H1 (cell line): ENCODE data around the gene PACSIN2. TPM values are rescaled to one million over a fixed set of nuclear protein-coding genes. Genes with fewer than 3 reads are reported as not detected.

Experiments used
- CTCF ChIA-PET: fragments of 300-600 bp; sonication (Branson Sonifier 250); formaldehyde crosslinking; loops from one replicate; lab custom pipeline; 2021; ENCODE audit not compliant: partially characterized antibody; lab: Charles Lee
- POLR2A ChIA-PET: fragments of 300-600 bp; sonication (Branson Sonifier 250); formaldehyde crosslinking; loops from one replicate; lab custom pipeline; 2021; ENCODE audit warnings: inconsistent platforms; ENCODE audit not compliant: partially characterized antibody; lab: Charles Lee
- DNase-seq, 2 experiments: peaks; one replicate each; pipeline versions ENCODE4 v3.0.0 to v3.0.0-alpha.2; 2010 to 2022; ENCODE audit warnings: low spot score in 2 of 2, low read depth in 1 of 2, mixed read lengths in 1 of 2
- FAIRE-seq: peaks from 2 replicates; lab custom pipeline; 2011; peaks lifted over from hg19 to GRCh38; lab: Jason Lieb, UNC
- H2AFZ ChIP-seq: 2 replicates; pipeline ENCODE4 v1.8.1; 2012; ENCODE audit warnings: low read length, inconsistent platforms
- H2AK5ac ChIP-seq: 2 replicates; pipeline ENCODE4 v1.6.1; 2013; ENCODE audit warnings: low read depth, low read length
- H2BK120ac ChIP-seq: replicated peaks from 2 replicates; pipeline ENCODE3; 2013; ENCODE audit warnings: low read depth, low read length, inconsistent platforms
- H2BK12ac ChIP-seq: 2 replicates; pipeline ENCODE4 v1.6.1; 2013; ENCODE audit warnings: low read depth, low read length
- H2BK15ac ChIP-seq: 2 replicates; pipeline ENCODE4 v1.6.1; 2013; ENCODE audit warnings: low read length
- H2BK20ac ChIP-seq: 2 replicates; pipeline ENCODE4 v1.6.1; 2013; ENCODE audit warnings: low read length
- H2BK5ac ChIP-seq: 2 replicates; pipeline ENCODE4 v1.6.1; 2013; ENCODE audit warnings: low read depth, low read length
- H3K14ac ChIP-seq: 2 replicates; pipeline ENCODE4 v1.6.1; 2013; ENCODE audit warnings: inconsistent platforms; ENCODE audit not compliant: insufficient read length
- H3K18ac ChIP-seq: 2 replicates; pipeline ENCODE4 v1.6.1; 2013; ENCODE audit warnings: low read length; ENCODE audit errors: extremely low read depth
- H3K23ac ChIP-seq: 2 replicates; pipeline ENCODE4 v1.6.1; 2013; ENCODE audit warnings: inconsistent platforms; ENCODE audit not compliant: insufficient read length
- H3K23me2 ChIP-seq: 2 replicates; pipeline ENCODE4 v1.6.1; 2013; ENCODE audit warnings: low read depth, low read length
- H3K27ac ChIP-seq: 2 replicates; pipeline ENCODE4 v1.6.1; 2011; ENCODE audit warnings: low read depth, low read length, inconsistent platforms
- H3K27me3 ChIP-seq, 4 experiments: replicated peaks in 1 of 4; 1 replicate in 1 of 4; 2 replicates in 3 of 4; pipeline versions ENCODE4 v1.6.1 to v1.8.1; 2011 to 2013; ENCODE audit warnings: low read length in 3 of 4, mild to moderate bottlenecking in 3 of 4, inconsistent platforms in 2 of 4, mixed read lengths in 2 of 4, moderate library complexity in 1 of 4; ENCODE audit not compliant: control insufficient read depth in 3 of 4, insufficient read depth in 3 of 4; ENCODE audit errors: extremely low read depth in 1 of 4
- H3K36me3 ChIP-seq, 4 experiments: 2 replicates each; pipeline versions ENCODE4 v1.6.1 to v1.8.1; 2011 to 2013; ENCODE audit warnings: mild to moderate bottlenecking in 4 of 4, low read length in 3 of 4, moderate library complexity in 2 of 4, control low read depth in 1 of 4, inconsistent platforms in 1 of 4; ENCODE audit not compliant: insufficient read depth in 4 of 4, control insufficient read depth in 2 of 4
- H3K4ac ChIP-seq: replicated peaks from 2 replicates; pipeline ENCODE3; 2013; ENCODE audit warnings: low read length, low read depth, mixed read lengths, inconsistent platforms; ENCODE audit not compliant: insufficient read length
- H3K4me1 ChIP-seq, 4 experiments: replicated peaks in 1 of 4; 1 replicate in 1 of 4; 2 replicates in 3 of 4; pipeline versions ENCODE4 v1.6.1 to v1.8.1; 2011 to 2013; ENCODE audit warnings: low read length in 3 of 4, inconsistent platforms in 2 of 4, mixed read lengths in 1 of 4; ENCODE audit not compliant: insufficient read depth in 4 of 4, control insufficient read depth in 3 of 4
- H3K4me2 ChIP-seq, 2 experiments: 2 replicates each; pipeline versions ENCODE4 v1.6.1 to v1.8.1; 2011 to 2013; ENCODE audit warnings: low read depth in 2 of 2, low read length in 2 of 2, control low read depth in 1 of 2, inconsistent platforms in 1 of 2, mild to moderate bottlenecking in 1 of 2; ENCODE audit not compliant: insufficient read depth in 1 of 2
- H3K4me3 ChIP-seq, 4 experiments: fragments of 200-600, 300-600 bp in 1 of 4; sonication (generic), shearing (Covaris generic), sonication (Bioruptor Twin) in 1 of 4; 2 replicates each; pipeline versions ENCODE4 v1.5.1 to v1.8.1; 2011 to 2016; ENCODE audit warnings: low read length in 4 of 4, low read depth in 3 of 4, control low read depth in 2 of 4, inconsistent platforms in 2 of 4, mild to moderate bottlenecking in 2 of 4, mixed read lengths in 1 of 4, moderate library complexity in 1 of 4; ENCODE audit not compliant: insufficient read depth in 2 of 4; ENCODE audit errors: extremely low read depth in 1 of 4
- H3K56ac ChIP-seq: replicated peaks from 2 replicates; pipeline ENCODE3; 2013; ENCODE audit warnings: low read depth, mild to moderate bottlenecking, mixed read lengths, low read length, inconsistent platforms; ENCODE audit not compliant: insufficient read length
- H3K79me1 ChIP-seq: 2 replicates; pipeline ENCODE4 v1.6.1; 2013; ENCODE audit warnings: low read depth, low read length, control low read depth
- H3K79me2 ChIP-seq, 2 experiments: 2 replicates each; pipeline versions ENCODE4 v1.6.1 to v1.8.1; 2012 to 2013; ENCODE audit warnings: low read length in 2 of 2, mild to moderate bottlenecking in 2 of 2, inconsistent platforms in 1 of 2; ENCODE audit not compliant: insufficient read depth in 2 of 2, control insufficient read depth in 1 of 2
- H3K9ac ChIP-seq, 4 experiments: replicated peaks in 1 of 4; 1 replicate in 1 of 4; 2 replicates in 3 of 4; pipeline versions ENCODE4 v1.6.1 to v1.8.1; 2011 to 2013; ENCODE audit warnings: low read depth in 3 of 4, low read length in 3 of 4, control low read depth in 2 of 4, mild to moderate bottlenecking in 2 of 4, moderate library complexity in 2 of 4, inconsistent platforms in 1 of 4; ENCODE audit errors: extremely low read depth in 1 of 4
- H3K9me3 ChIP-seq, 2 experiments: 2 replicates each; pipeline versions ENCODE4 v1.6.1 to v1.8.1; 2012 to 2013; ENCODE audit warnings: mild to moderate bottlenecking in 2 of 2, moderate library complexity in 2 of 2, control low read depth in 1 of 2, inconsistent platforms in 1 of 2, low read depth in 1 of 2, low read length in 1 of 2, mixed read lengths in 1 of 2; ENCODE audit not compliant: insufficient read depth in 2 of 2
- H4K20me1 ChIP-seq, 2 experiments: replicated peaks in 1 of 2; 2 replicates each; pipeline versions ENCODE3 to v1.8.1; 2011 to 2013; ENCODE audit warnings: inconsistent platforms in 2 of 2, low read length in 2 of 2, mild to moderate bottlenecking in 1 of 2; ENCODE audit not compliant: insufficient read depth in 2 of 2, control insufficient read depth in 1 of 2
- H4K5ac ChIP-seq: 2 replicates; pipeline ENCODE4 v1.6.1; 2013; ENCODE audit warnings: low read length, low read depth, mixed read lengths, inconsistent platforms; ENCODE audit not compliant: insufficient read length
- H4K8ac ChIP-seq: 2 replicates; pipeline ENCODE4 v1.8.0; 2013; ENCODE audit warnings: mild to moderate bottlenecking, moderate library complexity, low read length, inconsistent platforms; ENCODE audit not compliant: insufficient read depth; ENCODE audit errors: extremely low read depth
- H4K91ac ChIP-seq: replicated peaks from 2 replicates; pipeline ENCODE3; 2013; ENCODE audit warnings: low read length, mixed read lengths, inconsistent platforms; ENCODE audit not compliant: insufficient read length
- CHD2 ChIP-seq: IDR thresholded peaks from 2 replicates; pipeline ENCODE4 v1.6.1; 2012; ENCODE audit warnings: low read length, improper control_type of control experiment
- EP300 ChIP-seq, 2 experiments: IDR thresholded peaks; 1 replicate in 1 of 2; 2 replicates in 1 of 2; pipeline ENCODE4 v1.6.1; 2011 to 2012; ENCODE audit warnings: low read depth in 2 of 2, low read length in 2 of 2, mild to moderate bottlenecking in 2 of 2, borderline replicate concordance in 1 of 2, inconsistent platforms in 1 of 2, moderate library complexity in 1 of 2
- FOSL1 ChIP-seq: IDR thresholded peaks from 2 replicates; pipeline ENCODE4 v1.6.1; 2011; ENCODE audit warnings: mild to moderate bottlenecking, low read depth, low read length, moderate library complexity; ENCODE audit not compliant: insufficient read depth
- KDM4A ChIP-seq: IDR thresholded peaks from one replicate; pipeline ENCODE4 v1.7.1; 2012; ENCODE audit warnings: low read depth, mild to moderate bottlenecking, moderate library complexity, low read length, inconsistent platforms; ENCODE audit not compliant: severe bottlenecking
- KDM5A ChIP-seq: fragments of 200-600 bp; IDR thresholded peaks from 2 replicates; pipeline ENCODE4 v1.7.1; 2012; ENCODE audit warnings: mild to moderate bottlenecking, low read length, inconsistent platforms, mixed read lengths
- MAFK ChIP-seq: IDR thresholded peaks from 2 replicates; pipeline ENCODE4 v1.6.1; 2012; ENCODE audit warnings: low read depth, mild to moderate bottlenecking, improper control_type of control experiment, low read length
- PHF8 ChIP-seq: fragments of 200-600 bp; sonication (generic); conservative IDR thresholded peaks from 2 replicates; pipeline ENCODE4 v1.7.1; 2012; ENCODE audit warnings: low read depth, mild to moderate bottlenecking, inconsistent platforms, low read length, moderate library complexity
- RFX5 ChIP-seq: IDR thresholded peaks from 2 replicates; pipeline ENCODE4 v1.6.1; 2011; ENCODE audit warnings: low read depth, low read length, improper control_type of control experiment, borderline replicate concordance
- RXRA ChIP-seq: IDR thresholded peaks from 2 replicates; pipeline ENCODE4 v1.6.1; 2011; ENCODE audit warnings: low read depth, mild to moderate bottlenecking, low read length, moderate library complexity; ENCODE audit not compliant: insufficient read depth
- SIX5 ChIP-seq: IDR thresholded peaks from 2 replicates; pipeline ENCODE4 v1.6.1; 2011; ENCODE audit warnings: mild to moderate bottlenecking, low read depth, low read length
- SUZ12 ChIP-seq: fragments of 200-600 bp; sonication (generic); IDR thresholded peaks from 2 replicates; pipeline ENCODE4 v1.6.1; 2012; ENCODE audit warnings: mild to moderate bottlenecking, inconsistent platforms, low read length, moderate library complexity, mixed read lengths
- TAF1 ChIP-seq: IDR thresholded peaks from 2 replicates; pipeline ENCODE4 v1.6.1; 2011; ENCODE audit warnings: mild to moderate bottlenecking, low read depth, low read length
- WGBS, 2 experiments: shearing (Covaris generic) in 1 of 2; methylation state at CpG; one replicate each; pipeline versions ENCODE4 v1.1.6 to v1.1.7; 2013 to 2015; ENCODE audit warnings: low lambda C conversion rate in 2 of 2, mixed read lengths in 2 of 2, inconsistent platforms in 1 of 2, low coverage in 1 of 2, missing lambda C conversion rate in 1 of 2; ENCODE audit not compliant: insufficient replicate concordance in 2 of 2, insufficient coverage in 1 of 2, insufficient read length in 1 of 2; ENCODE audit errors: extremely low coverage in 1 of 2, missing lambda C conversion rate in 1 of 2; 5-methylcytosine and 5-hydroxymethylcytosine counted together
- polyA plus RNA-seq, 7 experiments: library from polyadenylated mRNA; depleted of rRNA in 3 of 7; stranded (reverse) in 5 of 7; unstranded in 2 of 7; fragments of >200 nt in 5 of 7; fragments of 200-250 nt in 2 of 7; gene quantifications; 1 replicate in 5 of 7; 2 replicates in 1 of 7; 4 replicates in 1 of 7; pipeline versions ENCODE4 v1.2.1 to v1.2.3, GENCODE V29; 2011 to 2013; ENCODE audit warnings: missing spikeins in 2 of 7, mixed read lengths in 2 of 7
- total RNA-seq: library from RNA; stranded (reverse); fragmentation: NEBNext Ultra II Directional; extraction: Animal tissue kit (Norgen Biotek cat#: 25700); gene quantifications from 2 replicates; pipeline ENCODE4 v1.2.1, GENCODE V29; 2021
- TF ChIP-seq, protein P1 (sequence below): IDR thresholded peaks from 2 replicates; pipeline ENCODE4 v1.6.1; 2011; ENCODE audit warnings: low read depth, mild to moderate bottlenecking, low read length; ENCODE audit not compliant: insufficient read depth

PACSIN2 gene
- total and polyA plus RNA-seq, 2 of the 8 experiments (the other 6 are each of a cell fraction or from before 2014, with no cell fraction given) = 44.8 to 64.2 TPM

DNA sequence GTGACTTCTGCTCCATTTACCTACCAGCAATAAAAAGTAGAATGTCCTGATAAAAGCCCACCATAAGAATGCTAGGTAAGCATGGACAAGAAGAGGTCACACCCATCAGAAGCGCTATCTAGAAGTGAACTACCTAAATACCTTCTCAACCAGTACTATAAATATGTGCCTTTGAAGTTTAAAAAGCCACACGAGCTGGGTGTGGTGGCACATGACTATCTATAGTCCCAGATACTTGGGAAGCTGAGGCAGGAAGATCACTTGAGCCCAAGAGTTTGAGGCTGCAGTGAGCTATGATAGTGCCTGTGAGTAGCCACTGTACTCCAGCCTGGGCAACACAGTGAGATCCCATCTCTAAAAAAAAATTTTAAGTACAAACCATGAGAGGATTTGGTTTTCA lies 66.7 kb downstream of the PACSIN2 start:
- Histone ChIP-seq H3K36me3 (no peaks in the 10 kb centered on the region; a peak in 1 of 8 replicates), H3K4ac (no peak overlapping the region), H4K91ac (no peak overlapping the region), H4K5ac (no peak overlapping the region), H3K23me2 (peaks cover 2% of the 10 kb centered on the region; the same call in 1 of the 2 replicates), H2BK5ac (no peak overlapping the region), H3K79me2 (peaks cover 4 to 86% of the 10 kb centered on the region in 2 experiments; a peak in 2 of 4 replicates), H3K23ac (no peak overlapping the region), H4K20me1 (peaks cover 9 to 29% of the 10 kb centered on the region in 2 experiments), H2AK5ac (no peak overlapping the region), H3K14ac (no peak overlapping the region), H3K4me3 (no peak overlapping the region), H3K79me1 (peaks cover 35% of the 10 kb centered on the region), H2AFZ (no peak overlapping the region), H3K56ac (no peak overlapping the region), H3K18ac (no peak overlapping the region), H3K27ac (no peak overlapping the region), H2BK12ac (no peak overlapping the region), H4K8ac (no peak overlapping the region; the same call in 1 of the 2 replicates), H2BK120ac (no peak overlapping the region), H2BK20ac (no peak overlapping the region), H2BK15ac (no peak overlapping the region), H3K27me3 (no peaks in the 10 kb centered on the region), H3K4me2 (no peak overlapping the region), H3K9me3 (no peaks in the 10 kb centered on the region), H3K4me1 (peaks cover 0 to 15% (median 7%) of the 10 kb centered on the region in 4 experiments; a peak in 6 of 7 replicates), H3K9ac (no peak overlapping the region)
- FAIRE-seq = no peak
- ChIA-PET POLR2A (interaction anchor here (1.5 to 2.2 kb wide), 3 partner anchors 12 to 33 kb away, joined by 4 to 11 read pairs (median 4); no protein-coding TSS in a partner anchor), CTCF (interaction anchor here (0.6 to 3.0 kb wide), 11 partner anchors 14 to 1850 kb away, joined by 3 to 16 read pairs (median 3); no protein-coding TSS in a partner anchor)
- TF ChIP-seq MAFK (no peak), EP300 (IDR thresholded peaks at IDR 0.05; ENCODE audit: borderline replicate concordance in 1 of 2, low read depth in 2 of 2, low read length in 2 of 2) (no peak), KDM5A (no peak), SIX5 (no peak), KDM4A (no peak), TAF1 (no peak), PHF8 (no peak), RFX5 (no peak), CHD2 (no peak), FOSL1 (no peak), SUZ12 (no peak), RXRA (no peak)
- TF ChIP-seq, protein P1, sequence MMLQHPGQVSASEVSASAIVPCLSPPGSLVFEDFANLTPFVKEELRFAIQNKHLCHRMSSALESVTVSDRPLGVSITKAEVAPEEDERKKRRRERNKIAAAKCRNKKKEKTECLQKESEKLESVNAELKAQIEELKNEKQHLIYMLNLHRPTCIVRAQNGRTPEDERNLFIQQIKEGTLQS = no peak
- no peak for DNase-seq
- 93% methylated on average over 2 of the region's 2 CpGs; no CpG with 5 or more reads in 1 of the 2 experiments for WGBS, 2 experiments
